Skeletal muscle satellite cell (primary cell): ENCODE measurements around the gene ESR2.
A peak's percentile ranks its signal among the peaks of the same experiment; 100 is the strongest.

Source experiments
- H3K27me3 ChIP-seq: 2 replicates; pipeline ENCODE4 v1.7.0; 2013; ENCODE audit warnings: low read length; ENCODE audit not compliant: control insufficient read depth, insufficient read depth
- H3K36me3 ChIP-seq: 2 replicates; pipeline ENCODE4 v1.7.0; 2013; ENCODE audit warnings: mild to moderate bottlenecking, control low read depth, low read length; ENCODE audit not compliant: insufficient read depth
- H3K4me1 ChIP-seq: 2 replicates; pipeline ENCODE4 v1.7.0; 2013; ENCODE audit warnings: low read length; ENCODE audit not compliant: control insufficient read depth, insufficient read depth
- H3K4me2 ChIP-seq: 2 replicates; pipeline ENCODE4 v1.7.0; 2013; ENCODE audit warnings: mild to moderate bottlenecking, low read length
- H3K4me3 ChIP-seq: 2 replicates; pipeline ENCODE4 v1.7.0; 2013; ENCODE audit warnings: low read length
- H3K9ac ChIP-seq: 2 replicates; pipeline ENCODE4 v1.7.0; 2013; ENCODE audit warnings: mild to moderate bottlenecking, low read depth, low read length, moderate library complexity
- H3K9me3 ChIP-seq: replicated peaks from 2 replicates; pipeline ENCODE4 v1.7.0; 2013; ENCODE audit warnings: mild to moderate bottlenecking, control low read depth, low read length

ESR2 gene

GRCh38 chr14:64069634-64070359 is 224.4 kb downstream of the ESR2 start:
- H3K9ac ChIP-seq = no peak overlapping the region
- H3K36me3 ChIP-seq = no peaks in the 10 kb centered on the region
- H3K4me1 ChIP-seq = peaks cover 6% of the 10 kb centered on the region
- no peaks in the 10 kb centered on the region for H3K27me3 ChIP-seq
- H3K9me3 ChIP-seq = no peaks in the 10 kb centered on the region
- H3K4me2 ChIP-seq = no peak overlapping the region
- H3K4me3 ChIP-seq = no peak overlapping the region

- H3K9me3 ChIP-seq = no peaks in the 10 kb centered on the region
- no peak overlapping the region for H3K9ac ChIP-seq
- no peaks in the 10 kb centered on the region for H3K27me3 ChIP-seq
- H3K4me3 ChIP-seq = no peak overlapping the region
- H3K36me3 ChIP-seq = no peaks in the 10 kb centered on the region
- H3K4me1 ChIP-seq = peaks cover 3% of the 10 kb centered on the region
- H3K4me2 ChIP-seq = no peak overlapping the region
Measured at GRCh38 chr14:64064447-64064846, 229.7 kb downstream of the ESR2 start.

- Histone ChIP-seq H3K4me1 (peaks cover 3% of the 10 kb centered on the region), H3K36me3 (no peaks in the 10 kb centered on the region), H3K4me2 (no peak overlapping the region), H3K27me3 (no peaks in the 10 kb centered on the region), H3K9me3 (no peaks in the 10 kb centered on the region), H3K9ac (no peak overlapping the region), H3K4me3 (no peak overlapping the region)
Measured at GRCh38 chr14:64062381-64063115, 231.6 kb downstream of the ESR2 start.

- H3K4me1 ChIP-seq = peaks cover 3% of the 10 kb centered on the region
- H3K9ac ChIP-seq = no peak overlapping the region
- H3K36me3 ChIP-seq = no peaks in the 10 kb centered on the region
- no peaks in the 10 kb centered on the region for H3K9me3 ChIP-seq
- no peak overlapping the region for H3K4me3 ChIP-seq
- H3K4me2 ChIP-seq = no peak overlapping the region
- H3K27me3 ChIP-seq = no peaks in the 10 kb centered on the region
Measured at GRCh38 chr14:64061706-64062105, 232.5 kb downstream of the ESR2 start.

GRCh38 chr14:64061115-64061514 is 233.1 kb downstream of the ESR2 start:
- Histone ChIP-seq H3K9ac (no peak overlapping the region), H3K4me3 (no peak overlapping the region), H3K27me3 (no peaks in the 10 kb centered on the region), H3K9me3 (no peaks in the 10 kb centered on the region), H3K4me1 (peaks cover 3% of the 10 kb centered on the region), H3K4me2 (no peak overlapping the region), H3K36me3 (no peaks in the 10 kb centered on the region)

- H3K4me1 ChIP-seq = peaks cover 3% of the 10 kb centered on the region
- no peaks in the 10 kb centered on the region for H3K36me3 ChIP-seq
- H3K9ac ChIP-seq = no peak overlapping the region
- H3K4me2 ChIP-seq = no peak overlapping the region
- H3K27me3 ChIP-seq = no peaks in the 10 kb centered on the region
- H3K4me3 ChIP-seq = no peak overlapping the region
- H3K9me3 ChIP-seq = no peaks in the 10 kb centered on the region
Measured at GRCh38 chr14:64060648-64061096, 233.5 kb downstream of the ESR2 start.

- no peak overlapping the region for H3K9ac ChIP-seq
- H3K4me3 ChIP-seq = no peak overlapping the region
- H3K4me1 ChIP-seq = peaks cover 3% of the 10 kb centered on the region
- no peaks in the 10 kb centered on the region for H3K27me3 ChIP-seq
- no peaks in the 10 kb centered on the region for H3K9me3 ChIP-seq
- H3K36me3 ChIP-seq = no peaks in the 10 kb centered on the region
- no peak overlapping the region for H3K4me2 ChIP-seq
Measured at GRCh38 chr14:64060199-64060545, 234.0 kb downstream of the ESR2 start.

GRCh38 chr14:64059454-64060198 is 234.5 kb downstream of the ESR2 start:
- no peaks in the 10 kb centered on the region for H3K27me3 ChIP-seq
- H3K4me3 ChIP-seq = no peak overlapping the region
- H3K9me3 ChIP-seq = no peaks in the 10 kb centered on the region
- H3K36me3 ChIP-seq = no peaks in the 10 kb centered on the region
- H3K4me2 ChIP-seq = no peak overlapping the region
- H3K9ac ChIP-seq = no peak overlapping the region
- H3K4me1 ChIP-seq = peaks cover 7% of the 10 kb centered on the region

- Histone ChIP-seq H3K9me3 (no peaks in the 10 kb centered on the region), H3K9ac (no peak overlapping the region), H3K36me3 (no peaks in the 10 kb centered on the region), H3K4me3 (no peak overlapping the region), H3K4me1 (peaks cover 10% of the 10 kb centered on the region), H3K27me3 (no peaks in the 10 kb centered on the region), H3K4me2 (peak overlapping the region; percentile 15)
Measured at GRCh38 chr14:64053694-64054669, 240.2 kb downstream of the ESR2 start.

- Histone ChIP-seq H3K4me2 (no peak overlapping the region), H3K27me3 (no peaks in the 10 kb centered on the region), H3K36me3 (no peaks in the 10 kb centered on the region), H3K4me1 (peaks cover 8% of the 10 kb centered on the region), H3K9ac (no peak overlapping the region), H3K4me3 (no peak overlapping the region), H3K9me3 (no peaks in the 10 kb centered on the region)
Measured at GRCh38 chr14:64049616-64050381, 244.4 kb downstream of the ESR2 start.
